Prostate gland (tissue), 2 donors: ENCODE data around the gene LMCD1.

Experiments
- CTCF ChIP-seq, 4 experiments: fragments of 200-600 bp in 2 of 4; fragments of 450-650 bp in 2 of 4; sonication (generic) in 2 of 4; IDR thresholded peaks; 1 replicate in 3 of 4; 2 replicates in 1 of 4; pipeline ENCODE4 v1.5.1; 2016 to 2019; ENCODE audit warnings: antibody characterized with exemption in 4 of 4, mild to moderate bottlenecking in 2 of 4, moderate library complexity in 2 of 4
- POLR2A ChIP-seq: fragments of 450-650 bp; IDR thresholded peaks from one replicate; pipeline ENCODE4 v1.6.1; 2016; ENCODE audit warnings: antibody characterized with exemption, mild to moderate bottlenecking
- POLR2AphosphoS5 ChIP-seq: sonication (generic); formaldehyde crosslinking; IDR thresholded peaks from one replicate; pipeline ENCODE4 v1.6.1; 2017; ENCODE audit warnings: antibody characterized with exemption

- TF ChIP-seq CTCF (IDR thresholded peaks at IDR 0.05) (no peak), POLR2A (no peak), POLR2AphosphoS5 (no peak)
These were observed 17.5 kb downstream of the LMCD1 start for GRCh38 chr3:8519156-8519555.
